Activated effector memory CD4-positive, alpha-beta T cell treated with anti-CD3 and anti-CD28 coated beads, Interleukin-2, amount 50 U/mL, for 16 hours (primary cell): ENCODE data around the gene ZBTB2.
"Not testable (repeated sequence)": the region's sequence is repeated elsewhere in the genome, so short reads cannot be mapped to it uniquely, and the experiment has no call there.

Experiments
- DNase-seq: peaks from one replicate; pipeline ENCODE4 v3.0.0-alpha.2; 2020

ZBTB2 gene

GRCh38 chr6:151400473-151400872 is 9.1 kb upstream of the ZBTB2 start:
- no peak for DNase-seq

GRCh38 chr6:151399679-151400078 is 8.3 kb upstream of the ZBTB2 start:
- no peak for DNase-seq

- DNase-seq = no peak
Measured at GRCh38 chr6:151393410-151393809, 2.1 kb upstream of the ZBTB2 start.

GRCh38 chr6:151392427-151392826 is 1.1 kb upstream of the ZBTB2 start:
- no peak for DNase-seq

DNA sequence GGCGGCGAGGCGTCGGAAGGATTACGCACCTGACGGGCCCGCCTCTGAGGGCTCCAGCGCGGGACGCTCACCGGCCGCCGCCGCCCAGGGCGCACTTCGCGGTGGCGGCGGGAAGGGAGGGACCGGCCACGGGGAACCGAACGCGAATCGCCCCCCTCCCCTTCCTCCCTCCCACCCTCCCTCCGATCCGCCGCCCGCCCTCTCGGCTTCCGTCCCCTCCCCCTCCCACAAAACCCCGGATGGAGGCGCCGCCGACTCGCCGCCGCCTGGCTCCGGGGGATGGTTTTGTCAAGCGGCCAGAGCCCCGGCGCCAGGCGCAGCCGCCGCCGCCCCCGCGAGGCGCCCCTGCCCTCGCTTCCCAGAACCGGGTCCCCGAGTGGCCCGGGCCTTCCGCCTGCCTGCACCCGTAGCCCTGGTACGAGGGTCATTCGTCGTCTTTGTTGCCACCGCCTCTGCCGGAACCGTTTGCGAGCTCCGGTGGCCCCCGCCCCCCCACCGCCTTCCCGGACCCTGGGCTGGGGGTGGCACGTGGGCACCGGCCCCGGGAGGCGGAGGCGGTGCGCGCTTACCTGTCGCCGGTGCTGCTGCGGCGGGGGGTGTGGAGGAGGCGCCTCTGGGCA is 398 bp downstream of the ZBTB2 start:
- DNase-seq = peak; percentile 94

- DNase-seq = peak; percentile 99
Measured at GRCh38 chr6:151390276-151390850, 996 bp downstream of the ZBTB2 start.

DNA sequence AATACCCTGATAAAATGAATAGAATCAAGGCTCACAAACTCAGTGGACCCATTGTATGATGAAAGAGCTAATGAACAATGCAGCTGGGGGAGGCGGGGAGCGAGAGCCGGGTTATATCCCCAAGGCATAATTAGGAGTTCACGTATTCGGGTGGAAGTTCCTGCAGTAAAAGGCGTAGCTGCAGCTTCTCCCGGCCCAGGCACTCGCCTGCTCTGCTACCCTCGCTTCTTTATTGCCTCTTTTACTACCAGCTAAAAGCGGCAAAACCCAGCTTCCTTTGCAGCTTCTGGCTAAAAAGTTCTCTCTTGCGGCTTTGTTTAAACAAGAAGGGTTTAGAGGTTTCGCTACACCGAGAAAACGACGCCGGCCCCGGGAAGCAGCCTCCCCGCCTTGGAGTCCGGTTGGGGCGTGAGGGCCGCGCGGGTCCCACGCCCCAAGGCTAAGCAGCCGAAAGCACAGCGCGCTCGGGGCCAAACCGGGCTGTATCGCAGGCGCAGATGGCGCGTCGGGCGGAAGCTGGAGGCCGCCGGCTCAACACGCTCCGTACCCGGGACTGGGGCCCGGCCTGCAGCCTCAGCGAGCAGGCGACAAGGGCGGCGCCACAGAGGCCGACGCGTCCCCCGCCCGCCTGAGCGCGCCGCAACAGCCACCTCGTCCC is 1.6 kb downstream of the ZBTB2 start:
- DNase-seq = no peak

GRCh38 chr6:151388997-151389617 is 2.3 kb downstream of the ZBTB2 start:
- DNase-seq = peak; percentile 73

DNA sequence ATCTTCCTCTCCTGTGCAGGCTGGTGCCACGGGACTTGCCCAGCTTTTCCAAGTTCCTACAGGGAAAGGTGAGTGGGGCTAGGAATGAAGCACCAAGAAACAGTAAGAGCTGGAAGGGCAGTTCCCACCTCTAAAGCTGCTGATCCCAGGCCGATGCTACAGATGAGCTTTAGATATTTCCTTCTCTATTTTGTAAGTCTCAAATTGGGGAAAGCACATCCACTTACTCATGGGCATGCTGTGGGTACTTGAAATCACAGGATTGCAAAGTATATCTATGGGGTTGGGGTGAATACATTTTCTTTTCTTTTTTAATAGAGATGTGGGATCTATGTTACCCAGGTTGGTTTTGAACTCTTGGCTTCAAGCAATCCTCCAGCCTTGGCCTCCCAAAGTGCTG is 3.1 kb downstream of the ZBTB2 start:
- no peak for DNase-seq

DNA sequence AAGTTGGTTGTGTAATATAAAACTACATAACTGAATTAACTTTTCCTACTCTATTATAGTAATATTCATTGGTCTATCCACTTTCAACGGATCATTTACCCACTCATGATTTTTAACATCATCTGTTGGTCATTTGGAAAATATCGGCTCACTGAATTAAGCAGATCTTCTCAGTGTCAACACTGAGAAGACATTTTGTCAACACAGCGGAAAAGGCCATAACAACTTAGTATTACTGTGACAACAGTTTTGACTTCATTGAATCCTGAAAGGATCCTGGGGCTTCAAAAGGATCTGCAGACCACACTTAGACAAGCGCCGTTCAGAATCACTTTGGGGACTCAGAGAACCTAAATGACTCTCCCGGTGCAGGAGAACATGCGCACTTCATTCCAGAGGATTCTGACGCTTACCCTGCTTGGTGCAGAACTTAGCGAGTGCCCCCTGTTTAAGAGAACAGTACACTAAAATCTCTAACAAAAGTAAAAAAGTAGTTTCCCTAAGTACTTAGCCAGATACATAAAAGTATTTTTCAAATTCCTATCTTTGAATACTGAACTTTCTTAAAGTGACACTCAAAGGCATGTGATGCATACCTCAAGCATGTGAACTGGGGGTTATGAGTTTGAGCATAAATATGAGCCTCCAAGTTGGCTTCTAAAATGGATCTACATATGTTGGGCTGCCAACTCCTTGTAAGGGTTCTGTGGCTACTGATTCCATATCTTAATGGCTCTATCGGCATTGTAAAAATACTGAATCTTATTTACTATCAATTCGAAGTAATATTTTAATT is 4.0 kb downstream of the ZBTB2 start:
- DNase-seq = no peak

- DNase-seq = no peak
Measured at GRCh38 chr6:151385177-151385576, 6.2 kb downstream of the ZBTB2 start.

- DNase-seq = no peak
Measured at GRCh38 chr6:151384151-151384550, 7.2 kb downstream of the ZBTB2 start.

DNA sequence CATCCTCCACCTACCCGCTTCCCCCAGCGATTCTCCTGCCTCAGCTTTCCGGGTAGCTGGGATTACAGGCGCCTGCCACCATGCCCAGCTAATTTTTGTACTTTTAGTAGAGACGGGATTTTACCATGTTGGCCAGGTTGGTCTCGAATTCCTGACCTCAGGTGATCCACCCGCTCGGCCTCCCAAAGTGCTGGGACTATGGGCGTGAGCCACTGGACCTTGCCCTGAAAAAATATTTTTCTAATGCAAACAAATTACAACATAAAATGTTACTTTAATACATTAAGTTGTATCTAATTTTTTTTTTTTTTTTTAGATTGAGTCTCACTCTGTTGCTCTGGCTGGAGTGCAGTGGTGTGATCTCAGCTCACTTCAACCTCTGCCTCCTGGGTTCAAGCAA is 8.7 kb downstream of the ZBTB2 start:
- DNase-seq = not testable (repeated sequence)

DNA sequence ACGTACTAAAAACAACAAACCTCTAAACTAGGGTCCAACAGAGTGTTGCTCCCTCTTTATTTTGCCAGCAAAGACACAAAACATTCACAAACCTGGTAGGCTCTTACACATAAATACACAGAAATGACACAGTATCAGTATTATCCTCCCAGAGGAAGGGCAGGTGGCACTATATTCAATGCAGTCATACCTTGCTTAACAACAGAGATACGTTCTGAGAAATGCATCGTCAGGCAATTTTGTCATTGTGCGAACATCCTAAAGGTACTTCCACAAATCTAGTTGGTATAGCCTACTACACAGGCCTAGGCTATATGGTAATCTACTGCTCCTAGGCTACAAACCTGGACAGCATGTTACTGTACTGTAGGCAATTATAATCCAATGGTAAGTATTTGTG is 9.6 kb downstream of the ZBTB2 start:
- no peak for DNase-seq

- DNase-seq = no peak
Measured at GRCh38 chr6:151380848-151381205, 10.5 kb downstream of the ZBTB2 start.

- DNase-seq = no peak
Measured at GRCh38 chr6:151379933-151380847, 11.2 kb downstream of the ZBTB2 start.

- DNase-seq = no peak
Measured at GRCh38 chr6:151377095-151377494, 14.3 kb downstream of the ZBTB2 start.

- no peak for DNase-seq
Measured at GRCh38 chr6:151376440-151376839, 14.9 kb downstream of the ZBTB2 start.

DNA sequence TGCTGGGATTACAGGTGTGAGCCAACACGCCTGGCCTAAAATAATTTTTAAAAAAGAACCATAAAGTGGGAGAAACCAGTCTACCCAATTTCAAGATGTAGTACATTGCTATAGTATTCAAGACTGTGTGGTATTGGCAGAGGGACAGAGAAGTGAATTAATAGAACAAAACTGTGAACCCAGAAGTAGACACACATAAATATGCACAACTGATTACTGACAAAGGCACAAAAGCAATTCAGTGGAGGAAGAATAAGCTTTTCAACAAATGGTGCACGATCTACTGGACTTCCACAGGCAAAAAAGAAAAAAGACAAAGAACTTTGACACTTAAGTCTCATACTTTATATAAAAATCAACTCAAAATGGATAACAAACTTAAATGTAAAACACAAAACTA is 15.5 kb downstream of the ZBTB2 start:
- DNase-seq = no peak

GRCh38 chr6:151374036-151374683 is 17.2 kb downstream of the ZBTB2 start:
- DNase-seq = no peak

- no peak for DNase-seq
Measured at GRCh38 chr6:151372164-151372563, 19.2 kb downstream of the ZBTB2 start.
